A549 (cell line): ENCODE results near the gene RASL10A. TPM values are rescaled to one million over a fixed set of nuclear protein-coding genes. Genes with fewer than 3 reads are reported as not detected.

Experiments
- ATAC-seq, 2 experiments: fragments of 200-7000 bp in 1 of 2; fragments of >200 bp in 1 of 2; cut with Nextera tagmentation in 1 of 2; cut with Tn5 transposase in 1 of 2; 3 replicates each; pipeline versions ENCODE4 v1.8.0 to v1.9.1; 2018 to 2020; ENCODE audit warnings: mild to moderate bottlenecking in 1 of 2, moderate library complexity in 1 of 2
- CTCF ChIA-PET: fragments of 300-600 bp; sonication (Branson Sonifier 250); formaldehyde crosslinking; extraction: SDS; loops from one replicate; lab custom pipeline; 2021; ENCODE audit warnings: antibody characterized with exemption, inconsistent platforms; lab: Yijun Ruan, JAX
- POLR2A ChIA-PET: fragments of 350-600 bp; formaldehyde crosslinking; extraction: SDS; loops from one replicate; lab custom pipeline; 2021; ENCODE audit warnings: antibody characterized with exemption, inconsistent platforms; lab: Yijun Ruan, JAX
- DNase-seq, 2 experiments: peaks; one replicate each; pipeline versions ENCODE4 v3.0.0 to v3.0.0-alpha.2; 2011 to 2016; ENCODE audit warnings: low read depth in 1 of 2, low spot score in 1 of 2
- FAIRE-seq: peaks from 2 replicates; lab custom pipeline; 2011; peaks lifted over from hg19 to GRCh38; lab: Jason Lieb, UNC
- H3K27ac ChIP-seq, 2 experiments: fragments of >200 bp; sonication (Bioruptor Twin); formaldehyde crosslinking; 3 replicates each; pipeline ENCODE4 v1.5.1; 2016 to 2017
- H3K4me1 ChIP-seq: fragments of >200 bp; sonication (Bioruptor Twin); formaldehyde crosslinking; 3 replicates; pipeline ENCODE4 v1.6.1; 2016
- H3K4me2 ChIP-seq: fragments of >200 bp; sonication (Bioruptor Twin); formaldehyde crosslinking; 3 replicates; pipeline ENCODE4 v1.6.1; 2016
- H3K4me3 ChIP-seq: fragments of >200 bp; sonication (Bioruptor Twin); formaldehyde crosslinking; 3 replicates; pipeline ENCODE4 v1.5.1; 2016
- H3K9me3 ChIP-seq: fragments of >200 bp; sonication (Bioruptor Twin); formaldehyde crosslinking; 3 replicates; pipeline ENCODE4 v1.6.1; 2016
- ATOH8 ChIP-seq: fragments of 250-450 bp; sonication (Bioruptor Pico); IDR thresholded peaks from 2 replicates; pipeline ENCODE4 v1.5.0; 2020; ENCODE audit warnings: low read depth, mild to moderate bottlenecking, moderate library complexity
- BHLHE40 ChIP-seq: IDR thresholded peaks from 2 replicates; pipeline ENCODE4 v1.6.1; 2012; ENCODE audit warnings: low read depth, low read length, inconsistent platforms
- CBX2 ChIP-seq: fragments of 200-600 bp; sonication (generic); IDR thresholded peaks from 2 replicates; pipeline ENCODE4 v1.6.1; 2016; ENCODE audit warnings: low read depth, mild to moderate bottlenecking, borderline replicate concordance
- CHD2 ChIP-seq: fragments of 150-350 bp; IDR thresholded peaks from 2 replicates; pipeline ENCODE4 v1.6.1; 2014; ENCODE audit warnings: low read length; ENCODE audit not compliant: partially characterized antibody
- CHD4 ChIP-seq: fragments of 200-600 bp; sonication (generic); IDR thresholded peaks from 2 replicates; pipeline ENCODE4 v1.6.1; 2016; ENCODE audit warnings: antibody characterized with exemption, mild to moderate bottlenecking, borderline replicate concordance
- E2F6 ChIP-seq: IDR thresholded peaks from 2 replicates; pipeline ENCODE4 v1.6.1; 2012; ENCODE audit warnings: low read depth, borderline replicate concordance
- EP300 ChIP-seq, 2 experiments: fragments of >200 bp; sonication (Bioruptor Twin); formaldehyde crosslinking; IDR thresholded peaks; 2 replicates in 1 of 2; 3 replicates in 1 of 2; pipeline ENCODE4 v1.6.1; 2016 to 2017
- ESRRA ChIP-seq: fragments of 150-350 bp; IDR thresholded peaks from 2 replicates; pipeline ENCODE4 v1.6.1; 2014; ENCODE audit warnings: mild to moderate bottlenecking, low read length, borderline replicate concordance
- FOSB ChIP-seq: fragments of 250-450 bp; sonication (Bioruptor Pico); IDR thresholded peaks from 2 replicates; pipeline ENCODE4 v1.5.0; 2020; ENCODE audit warnings: mild to moderate bottlenecking, moderate library complexity
- HDAC2 ChIP-seq: fragments of 200-600 bp; sonication (generic); IDR thresholded peaks from 2 replicates; pipeline ENCODE4 v1.6.1; 2016
- HMGXB4 ChIP-seq: fragments of 250-450 bp; sonication (Bioruptor Pico); IDR thresholded peaks from 2 replicates; pipeline ENCODE4 v1.5.0; 2021; ENCODE audit warnings: mild to moderate bottlenecking, moderate library complexity, borderline replicate concordance
- KDM1A ChIP-seq: fragments of 200-600 bp; sonication (generic); IDR thresholded peaks from 2 replicates; pipeline ENCODE4 v1.6.1; 2016; ENCODE audit warnings: low read depth, mild to moderate bottlenecking
- MAX ChIP-seq: IDR thresholded peaks from 2 replicates; pipeline ENCODE4 v1.6.1; 2012
- MAZ ChIP-seq: fragments of 150-350 bp; IDR thresholded peaks from 2 replicates; pipeline ENCODE4 v1.6.1; 2014; ENCODE audit warnings: antibody characterized with exemption, low read depth, low read length, borderline replicate concordance
- NFE2L2 ChIP-seq: fragments of 150-350 bp; conservative IDR thresholded peaks from 2 replicates; pipeline ENCODE4 v1.6.1; 2014; ENCODE audit warnings: low read length
- NPAS2 ChIP-seq: fragments of 250-450 bp; sonication (Bioruptor Pico); IDR thresholded peaks from 2 replicates; pipeline ENCODE4 v1.8.0; 2022; ENCODE audit warnings: mild to moderate bottlenecking, moderate library complexity, borderline replicate concordance
- NR3C1 ChIP-seq: fragments of >200 bp; sonication (Bioruptor Twin); formaldehyde crosslinking; IDR thresholded peaks from 3 replicates; pipeline ENCODE4 v1.6.1; 2017
- PBX3 ChIP-seq: IDR thresholded peaks from 2 replicates; pipeline ENCODE4 v1.6.1; 2012
- POLR2A ChIP-seq: IDR thresholded peaks from 2 replicates; pipeline ENCODE4 v1.6.1; 2012; ENCODE audit warnings: mild to moderate bottlenecking, low read length
- POLR2AphosphoS2 ChIP-seq: conservative IDR thresholded peaks from 2 replicates; pipeline ENCODE4 v1.6.1; 2012; ENCODE audit warnings: low read length, improper control_type of control experiment, inconsistent platforms
- SMC3 ChIP-seq: fragments of >200 bp; sonication (Bioruptor Twin); formaldehyde crosslinking; IDR thresholded peaks from 3 replicates; pipeline ENCODE4 v1.6.1; 2018; ENCODE audit warnings: inconsistent platforms
- ZC3H11A ChIP-seq: fragments of 450-650 bp; IDR thresholded peaks from 2 replicates; pipeline ENCODE4 v1.6.1; 2014; ENCODE audit warnings: antibody characterized with exemption, mild to moderate bottlenecking
- ZFP36 ChIP-seq: fragments of 450-650 bp; IDR thresholded peaks from 2 replicates; pipeline ENCODE4 v1.6.1; 2014; ENCODE audit warnings: borderline replicate concordance; ENCODE audit not compliant: partially characterized antibody
- WGBS: methylation state at CpG from one replicate; pipeline ENCODE4 v1.1.6; 2017; ENCODE audit errors: missing lambda C conversion rate; 5-methylcytosine and 5-hydroxymethylcytosine counted together
- polyA plus RNA-seq, 4 experiments: library from polyadenylated mRNA; depleted of rRNA in 3 of 4; stranded (reverse); fragments of >200 nt; fragmentation: RNase III in 1 of 4; extraction: RNeasy Plus Mini Kit Qiagen cat#74134 plus additional on column Dnase treatment in 1 of 4; gene quantifications; 2 replicates in 3 of 4; 3 replicates in 1 of 4; pipeline ENCODE4 v1.2.3, GENCODE V29; 2011 to 2017

RASL10A gene
- polyA plus RNA-seq, 2 of the 4 experiments (the other 2 are of a cell fraction): 0.08 to 0.25 TPM

GRCh38 chr22:29302402-29302680 lies 13.2 kb downstream of the RASL10A start:
- 90% methylated on average over 2 of the region's 2 CpGs for WGBS
- H3K27ac ChIP-seq: 0 out of 6 replicates have a peak overlapping the region, but pooled peaks of 1 of the 2 experiments have one; percentile 18

GRCh38 chr22:29301716-29302401 lies 13.6 kb downstream of the RASL10A start:
- WGBS: 89% methylated on average over 10 of the region's 17 CpGs
- H3K4me1 ChIP-seq: peaks cover 12% of the 10 kb centered on the region
- ATAC-seq (peak; percentile 3 to 12; a peak in 4 of 6 replicates), DNase-seq (no peak), FAIRE-seq (no peak)
- CTCF ChIA-PET: interaction anchor here (0.6 to 5.6 kb wide), 6 partner anchors 9 to 58 kb away, joined by 3 to 40 read pairs (median 4); no protein-coding TSS in a partner anchor
- TF ChIP-seq MAZ (no peak), ZFP36 (no peak), NFE2L2 (no peak), ZC3H11A (no peak), KDM1A (no peak), MAX (no peak), ESRRA (no peak), NR3C1 (no peak), CBX2 (no peak), ATOH8 (CRISPR knock-in tag) (no peak), FOSB (no peak), POLR2AphosphoS2 (no peak), BHLHE40 (no peak), POLR2A (no peak), EP300 (IDR thresholded peaks at IDR 0.05) (no peak), HDAC2 (no peak), SMC3 (no peak), NPAS2 (CRISPR knock-in tag) (no peak)
- POLR2A ChIA-PET: no interaction called here
- no peak overlapping the region for H3K4me2 ChIP-seq
- H3K4me3 ChIP-seq: no peak overlapping the region
- no peaks in the 10 kb centered on the region for H3K9me3 ChIP-seq
- no peak overlapping the region for H3K27ac ChIP-seq

More at GRCh38 chr22:29302402-29302680, 13.2 kb downstream of the RASL10A start:
- ATAC-seq (peak in 1 of 2 experiments; percentile 1; a peak in 2 of 6 replicates), FAIRE-seq (no peak), DNase-seq (no peak)
- TF ChIP-seq KDM1A: no peak
- no peak for TF ChIP-seq BHLHE40
- TF ChIP-seq POLR2A: no peak
- TF ChIP-seq PBX3: no peak
- no peak for TF ChIP-seq MAZ
- no peak for TF ChIP-seq E2F6
- TF ChIP-seq HMGXB4 (CRISPR knock-in tag): no peak
- TF ChIP-seq CHD4: no peak
- no peak for TF ChIP-seq CHD2
- no peak overlapping the region for H3K4me3 ChIP-seq
- ChIA-PET POLR2A (no interaction called here), CTCF (interaction anchor here (0.6 to 5.6 kb wide), 5 partner anchors 9 to 57 kb away, joined by 3 to 40 read pairs (median 3); no protein-coding TSS in a partner anchor)
- H3K4me2 ChIP-seq: no peak overlapping the region
- H3K9me3 ChIP-seq: no peaks in the 10 kb centered on the region
- peaks cover 12% of the 10 kb centered on the region for H3K4me1 ChIP-seq
